Liver (tissue), 9 donors: Measurements from ENCODE around the gene SCNN1B. TPM values are rescaled to one million over a fixed set of nuclear protein-coding genes. Genes with fewer than 3 reads are reported as not detected.

Experiments
- DNase-seq: peaks from one replicate; pipeline ENCODE4 v3.0.0-alpha.2; 2017; ENCODE audit warnings: low spot score
- H3K27ac ChIP-seq, 2 donors: one replicate each; pipeline ENCODE4 v1.7.0; 2013; ENCODE audit warnings: inconsistent platforms in 2 of 2, low read length in 2 of 2, control low read depth in 1 of 2, low read depth in 1 of 2, mild to moderate bottlenecking in 1 of 2
- H3K27me3 ChIP-seq, 4 donors: one replicate each; pipeline versions ENCODE4 v1.6.1 to v1.7.0; 2013; ENCODE audit warnings: low read length in 3 of 4, inconsistent platforms in 1 of 4, mild to moderate bottlenecking in 1 of 4, moderate library complexity in 1 of 4; ENCODE audit not compliant: control insufficient read depth in 4 of 4, insufficient read depth in 4 of 4
- H3K36me3 ChIP-seq, 4 donors: one replicate each; pipeline versions ENCODE4 v1.6.1 to v1.7.0; 2013; ENCODE audit warnings: low read length in 3 of 4, mild to moderate bottlenecking in 3 of 4, low read depth in 1 of 4, moderate library complexity in 1 of 4; ENCODE audit not compliant: control insufficient read depth in 4 of 4, insufficient read depth in 3 of 4
- H3K4me1 ChIP-seq, 4 donors: one replicate each; pipeline versions ENCODE4 v1.6.1 to v1.7.0; 2013; ENCODE audit warnings: low read length in 3 of 4, mild to moderate bottlenecking in 3 of 4, moderate library complexity in 1 of 4; ENCODE audit not compliant: control insufficient read depth in 4 of 4, insufficient read depth in 4 of 4
- H3K4me3 ChIP-seq, 3 donors: one replicate each; pipeline versions ENCODE4 v1.6.1 to v1.7.0; 2013; ENCODE audit warnings: low read length in 3 of 3, control low read depth in 1 of 3, low read depth in 1 of 3, mild to moderate bottlenecking in 1 of 3
- H3K9ac ChIP-seq, 2 donors: one replicate each; pipeline ENCODE4 v1.7.0; 2013; ENCODE audit warnings: low read length in 2 of 2, mild to moderate bottlenecking in 2 of 2, moderate library complexity in 2 of 2, control low read depth in 1 of 2, low read depth in 1 of 2
- H3K9me3 ChIP-seq, 4 donors: one replicate each; pipeline versions ENCODE4 v1.6.1 to v1.7.0; 2013; ENCODE audit warnings: low read length in 3 of 4; ENCODE audit not compliant: control insufficient read depth in 4 of 4
- FOXA1 ChIP-seq: IDR thresholded peaks from 2 replicates; pipeline ENCODE4 v1.6.1; 2016; ENCODE audit warnings: antibody characterized with exemption
- GABPA ChIP-seq, 2 donors: IDR thresholded peaks in 1 of 2; conservative IDR thresholded peaks in 1 of 2; 2 replicates each; pipeline ENCODE4 v1.6.1; 2016; ENCODE audit warnings: antibody characterized with exemption in 2 of 2, mild to moderate bottlenecking in 1 of 2, moderate library complexity in 1 of 2
- HNF4A ChIP-seq, 2 donors: conservative IDR thresholded peaks; 2 replicates each; pipeline ENCODE4 v1.6.1; 2016; ENCODE audit warnings: antibody characterized with exemption in 2 of 2, mild to moderate bottlenecking in 2 of 2
- JUND ChIP-seq, 2 donors: IDR thresholded peaks; 2 replicates each; pipeline ENCODE4 v1.6.1; 2016; ENCODE audit warnings: antibody characterized with exemption in 2 of 2
- NR2F2 ChIP-seq: IDR thresholded peaks from 2 replicates; pipeline ENCODE4 v1.6.1; 2016; ENCODE audit warnings: antibody characterized with exemption
- RXRA ChIP-seq, 2 donors: IDR thresholded peaks; 2 replicates each; pipeline ENCODE4 v1.6.1; 2017 to 2018; ENCODE audit warnings: antibody characterized with exemption in 2 of 2, mild to moderate bottlenecking in 1 of 2
- SP1 ChIP-seq: IDR thresholded peaks from 2 replicates; pipeline ENCODE4 v1.6.1; 2018; ENCODE audit warnings: antibody characterized with exemption, mild to moderate bottlenecking
- TAF1 ChIP-seq: conservative IDR thresholded peaks from 2 replicates; pipeline ENCODE4 v1.6.1; 2016; ENCODE audit warnings: antibody characterized with exemption, mild to moderate bottlenecking
- YY1 ChIP-seq: IDR thresholded peaks from 2 replicates; pipeline ENCODE4 v1.6.1; 2016; ENCODE audit warnings: antibody characterized with exemption, mild to moderate bottlenecking
- WGBS: extraction: QIAGEN DNeasy Blood & Tissue Kit; methylation state at CpG from one replicate; pipeline ENCODE4 v1.1.7; 2013; 5-methylcytosine and 5-hydroxymethylcytosine counted together
- polyA plus RNA-seq, 2 donors: library from polyadenylated mRNA; stranded (reverse) in 1 of 2; unstranded in 1 of 2; fragments of 200-250 nt in 1 of 2; fragments of >200 nt in 1 of 2; fragmentation: Nextera tagmentation in 1 of 2; extraction: Ambion mirVana in 1 of 2; gene quantifications; one replicate each; pipeline versions ENCODE4 v1.2.1 to v1.2.3, GENCODE V29; 2013 to 2015
- total RNA-seq, 2 donors: library from RNA; depleted of rRNA; stranded (reverse); fragments of >200 nt; gene quantifications; one replicate each; pipeline ENCODE4 v1.2.3, GENCODE V29; 2014
- TF ChIP-seq, protein P1 (sequence below): IDR thresholded peaks from 2 replicates; pipeline ENCODE4 v1.6.1; 2016; ENCODE audit warnings: antibody characterized with exemption
- TF ChIP-seq, protein P2 (sequence below): fragments of 150-350 bp; IDR thresholded peaks from 2 replicates; pipeline ENCODE4 v1.5.1; 2017; ENCODE audit warnings: improper control_type of control experiment, low read depth, low read length; ENCODE audit not compliant: missing input control
- TF ChIP-seq, protein P3 (sequence below): IDR thresholded peaks from 2 replicates; pipeline ENCODE4 v1.6.1; 2016; ENCODE audit warnings: antibody characterized with exemption
- donor health status: healthy.
- donor health status: healthy.
- donor health status: healthy.
- donor health status: healthy.
- donor health status: healthy.

The SCNN1B gene
- total and polyA plus RNA-seq, 4 donors = 0.08 to 0.17 (median 0.14) TPM; not detected in 1

DNA sequence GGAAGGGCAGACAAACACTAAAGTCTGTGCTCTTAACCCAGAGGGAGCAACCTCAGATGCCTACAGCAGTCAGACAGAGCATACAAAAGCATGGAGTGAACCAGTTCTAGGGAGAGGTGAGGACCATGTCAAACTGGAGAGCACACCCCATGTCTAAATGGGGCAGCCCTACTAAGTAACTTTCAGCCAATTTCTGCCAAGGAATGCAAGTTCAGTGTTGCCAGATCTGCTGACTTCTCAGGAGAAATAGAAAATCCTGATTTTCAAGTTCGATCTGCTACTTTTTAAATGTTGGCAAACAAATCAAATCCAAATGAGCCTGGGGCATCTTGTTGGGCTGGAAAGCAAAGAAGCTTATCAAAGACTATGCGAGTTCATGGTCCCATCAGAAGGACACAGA lies 17.5 kb upstream of the SCNN1B start (continued):
- TF ChIP-seq, protein P1, sequence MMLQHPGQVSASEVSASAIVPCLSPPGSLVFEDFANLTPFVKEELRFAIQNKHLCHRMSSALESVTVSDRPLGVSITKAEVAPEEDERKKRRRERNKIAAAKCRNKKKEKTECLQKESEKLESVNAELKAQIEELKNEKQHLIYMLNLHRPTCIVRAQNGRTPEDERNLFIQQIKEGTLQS = no peak
- TF ChIP-seq GABPA (IDR thresholded peaks at IDR 0.05 in 1 of 2, conservative IDR thresholded peaks at IDR 0.05 in 1 of 2) = no peak

- Histone ChIP-seq H3K27ac (no peak overlapping the region), H3K36me3 (no peaks in the 10 kb centered on the region), H3K9me3 (no peaks in the 10 kb centered on the region), H3K27me3 (peaks cover 0 to 6% (median 0%) of the 10 kb centered on the region in 4 donors), H3K4me3 (no peak overlapping the region), H3K4me1 (no peaks in the 10 kb centered on the region), H3K9ac (no peak overlapping the region)
- 73% methylated on average over 4 of the region's 4 CpGs for WGBS
- DNase-seq = no peak
- TF ChIP-seq NR2F2 = no peak
- no peak for TF ChIP-seq TAF1
- TF ChIP-seq, protein P2, sequence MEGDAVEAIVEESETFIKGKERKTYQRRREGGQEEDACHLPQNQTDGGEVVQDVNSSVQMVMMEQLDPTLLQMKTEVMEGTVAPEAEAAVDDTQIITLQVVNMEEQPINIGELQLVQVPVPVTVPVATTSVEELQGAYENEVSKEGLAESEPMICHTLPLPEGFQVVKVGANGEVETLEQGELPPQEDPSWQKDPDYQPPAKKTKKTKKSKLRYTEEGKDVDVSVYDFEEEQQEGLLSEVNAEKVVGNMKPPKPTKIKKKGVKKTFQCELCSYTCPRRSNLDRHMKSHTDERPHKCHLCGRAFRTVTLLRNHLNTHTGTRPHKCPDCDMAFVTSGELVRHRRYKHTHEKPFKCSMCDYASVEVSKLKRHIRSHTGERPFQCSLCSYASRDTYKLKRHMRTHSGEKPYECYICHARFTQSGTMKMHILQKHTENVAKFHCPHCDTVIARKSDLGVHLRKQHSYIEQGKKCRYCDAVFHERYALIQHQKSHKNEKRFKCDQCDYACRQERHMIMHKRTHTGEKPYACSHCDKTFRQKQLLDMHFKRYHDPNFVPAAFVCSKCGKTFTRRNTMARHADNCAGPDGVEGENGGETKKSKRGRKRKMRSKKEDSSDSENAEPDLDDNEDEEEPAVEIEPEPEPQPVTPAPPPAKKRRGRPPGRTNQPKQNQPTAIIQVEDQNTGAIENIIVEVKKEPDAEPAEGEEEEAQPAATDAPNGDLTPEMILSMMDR = no peak
- TF ChIP-seq JUND (IDR thresholded peaks at IDR 0.05) = no peak
- TF ChIP-seq, protein P3, sequence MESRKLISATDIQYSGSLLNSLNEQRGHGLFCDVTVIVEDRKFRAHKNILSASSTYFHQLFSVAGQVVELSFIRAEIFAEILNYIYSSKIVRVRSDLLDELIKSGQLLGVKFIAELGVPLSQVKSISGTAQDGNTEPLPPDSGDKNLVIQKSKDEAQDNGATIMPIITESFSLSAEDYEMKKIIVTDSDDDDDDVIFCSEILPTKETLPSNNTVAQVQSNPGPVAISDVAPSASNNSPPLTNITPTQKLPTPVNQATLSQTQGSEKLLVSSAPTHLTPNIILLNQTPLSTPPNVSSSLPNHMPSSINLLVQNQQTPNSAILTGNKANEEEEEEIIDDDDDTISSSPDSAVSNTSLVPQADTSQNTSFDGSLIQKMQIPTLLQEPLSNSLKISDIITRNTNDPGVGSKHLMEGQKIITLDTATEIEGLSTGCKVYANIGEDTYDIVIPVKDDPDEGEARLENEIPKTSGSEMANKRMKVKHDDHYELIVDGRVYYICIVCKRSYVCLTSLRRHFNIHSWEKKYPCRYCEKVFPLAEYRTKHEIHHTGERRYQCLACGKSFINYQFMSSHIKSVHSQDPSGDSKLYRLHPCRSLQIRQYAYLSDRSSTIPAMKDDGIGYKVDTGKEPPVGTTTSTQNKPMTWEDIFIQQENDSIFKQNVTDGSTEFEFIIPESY = no peak
- no peak for TF ChIP-seq SP1
- no peak for TF ChIP-seq RXRA (IDR thresholded peaks at IDR 0.05)
- no peak for TF ChIP-seq HNF4A (conservative IDR thresholded peaks at IDR 0.05)
Observed at GRCh38 chr16:23286131-23286532, 16.0 kb upstream of the SCNN1B start.

GRCh38 chr16:23288209-23288608 lies 13.9 kb upstream of the SCNN1B start:
- H3K9ac ChIP-seq = no peak overlapping the region
- no peak for DNase-seq
- H3K4me3 ChIP-seq = no peak overlapping the region
- H3K36me3 ChIP-seq = no peaks in the 10 kb centered on the region
- 66% methylated on average over 3 of the region's 3 CpGs for WGBS
- H3K27ac ChIP-seq = no peak overlapping the region
- no peaks in the 10 kb centered on the region for H3K9me3 ChIP-seq
- H3K4me1 ChIP-seq = no peaks in the 10 kb centered on the region
- peaks cover 0 to 6% (median 0%) of the 10 kb centered on the region in 4 donors for H3K27me3 ChIP-seq
- TF ChIP-seq, protein P3 = no peak
- TF ChIP-seq, protein P1 = no peak
- TF ChIP-seq RXRA (IDR thresholded peaks at IDR 0.05) (no peak), SP1 (no peak), FOXA1 (no peak), NR2F2 (no peak), YY1 (no peak), HNF4A (conservative IDR thresholded peaks at IDR 0.05) (no peak), JUND (IDR thresholded peaks at IDR 0.05) (no peak)
